Neural progenitor cell (in vitro differentiated cells): ENCODE results near the gene RAET1E. TPM values are rescaled to one million over a fixed set of nuclear protein-coding genes. Genes with fewer than 3 reads are reported as not detected.
A peak's percentile ranks its signal among the peaks of the same experiment; 100 is the strongest.

Source experiments
- DNase-seq: peaks from one replicate; pipeline ENCODE4 v3.0.0-alpha.2; 2016; ENCODE audit warnings: low spot score
- H2AFZ ChIP-seq: fragments of 200-600 bp; sonication (generic); replicated peaks from 2 replicates; pipeline ENCODE4 v1.6.1; 2016; ENCODE audit warnings: antibody characterized with exemption
- H3F3A ChIP-seq: fragments of 200-600 bp; sonication (generic); 2 replicates; pipeline ENCODE4 v1.6.1; 2016; ENCODE audit warnings: antibody characterized with exemption, low read depth
- H3K27ac ChIP-seq: fragments of 200-600 bp; sonication (generic); 2 replicates; pipeline ENCODE4 v1.5.1; 2016; ENCODE audit warnings: mild to moderate bottlenecking
- H3K27me3 ChIP-seq: fragments of 200-600 bp; sonication (generic); 2 replicates; pipeline ENCODE4 v1.6.1; 2016; ENCODE audit warnings: mild to moderate bottlenecking, moderate library complexity
- H3K36me3 ChIP-seq: fragments of 200-600 bp; sonication (generic); 2 replicates; pipeline ENCODE4 v1.5.1; 2016
- H3K4me1 ChIP-seq: fragments of 200-600 bp; sonication (generic); 2 replicates; pipeline ENCODE4 v1.6.1; 2016; ENCODE audit warnings: mixed run types
- H3K4me2 ChIP-seq: fragments of 200-600 bp; sonication (generic); 2 replicates; pipeline ENCODE4 v1.6.1; 2016
- H3K4me3 ChIP-seq: fragments of 200-600 bp; sonication (generic); 2 replicates; pipeline ENCODE4 v1.5.1; 2016
- H3K79me2 ChIP-seq: fragments of 200-600 bp; sonication (generic); 2 replicates; pipeline ENCODE4 v1.6.1; 2016; ENCODE audit warnings: low read depth
- H3K9ac ChIP-seq: fragments of 200-600 bp; sonication (generic); 2 replicates; pipeline ENCODE4 v1.6.1; 2016
- H3K9me3 ChIP-seq: fragments of 200-600 bp; sonication (generic); 2 replicates; pipeline ENCODE4 v1.5.1; 2016; ENCODE audit warnings: low read depth
- H4K20me1 ChIP-seq: fragments of 200-600 bp; sonication (generic); 2 replicates; pipeline ENCODE4 v1.6.1; 2016; ENCODE audit warnings: low read depth
- H3K27ac Mint-ChIP-seq: 3 replicates; pipeline ENCODE4 v1.8.0; 2021; ENCODE audit warnings: mixed read lengths
- H3K27me3 Mint-ChIP-seq: 2 replicates; pipeline ENCODE4 v1.8.0; 2022; ENCODE audit warnings: low read depth, mild to moderate bottlenecking, inconsistent platforms, moderate library complexity, mixed read lengths; ENCODE audit not compliant: insufficient read depth
- H3K36me3 Mint-ChIP-seq: 3 replicates; pipeline ENCODE4 v1.8.0; 2021; ENCODE audit warnings: mixed read lengths
- H3K4me1 Mint-ChIP-seq: 3 replicates; pipeline ENCODE4 v1.8.0; 2021; ENCODE audit warnings: mixed read lengths
- H3K4me3 Mint-ChIP-seq: 3 replicates; pipeline ENCODE4 v1.8.0; 2021; ENCODE audit warnings: mild to moderate bottlenecking, moderate library complexity, mixed read lengths
- H3K9me3 Mint-ChIP-seq: 3 replicates; pipeline ENCODE4 v1.8.0; 2020; ENCODE audit warnings: mixed read lengths
- EZH2 ChIP-seq: fragments of 200-600 bp; sonication (generic); IDR thresholded peaks from 2 replicates; pipeline ENCODE4 v1.6.1; 2017; ENCODE audit warnings: antibody characterized with exemption, mild to moderate bottlenecking, moderate library complexity
- EZH2phosphoT487 ChIP-seq: fragments of 200-600 bp; sonication (generic); IDR thresholded peaks from 2 replicates; pipeline ENCODE4 v1.6.1; 2017; ENCODE audit warnings: antibody characterized with exemption
- total RNA-seq: library from RNA; depleted of rRNA; stranded (reverse); fragments of >200 nt; gene quantifications from 2 replicates; pipeline ENCODE4 v1.2.3, GENCODE V29; 2015; ENCODE audit warnings: low replicate concordance
- TF ChIP-seq, protein P1 (sequence below): fragments of 200-600 bp; sonication (generic); IDR thresholded peaks from 2 replicates; pipeline ENCODE4 v1.5.1; 2017; ENCODE audit warnings: antibody characterized with exemption, mild to moderate bottlenecking

RAET1E gene
- total RNA-seq, 1 donor from 2014 or later, result not detected

DNA sequence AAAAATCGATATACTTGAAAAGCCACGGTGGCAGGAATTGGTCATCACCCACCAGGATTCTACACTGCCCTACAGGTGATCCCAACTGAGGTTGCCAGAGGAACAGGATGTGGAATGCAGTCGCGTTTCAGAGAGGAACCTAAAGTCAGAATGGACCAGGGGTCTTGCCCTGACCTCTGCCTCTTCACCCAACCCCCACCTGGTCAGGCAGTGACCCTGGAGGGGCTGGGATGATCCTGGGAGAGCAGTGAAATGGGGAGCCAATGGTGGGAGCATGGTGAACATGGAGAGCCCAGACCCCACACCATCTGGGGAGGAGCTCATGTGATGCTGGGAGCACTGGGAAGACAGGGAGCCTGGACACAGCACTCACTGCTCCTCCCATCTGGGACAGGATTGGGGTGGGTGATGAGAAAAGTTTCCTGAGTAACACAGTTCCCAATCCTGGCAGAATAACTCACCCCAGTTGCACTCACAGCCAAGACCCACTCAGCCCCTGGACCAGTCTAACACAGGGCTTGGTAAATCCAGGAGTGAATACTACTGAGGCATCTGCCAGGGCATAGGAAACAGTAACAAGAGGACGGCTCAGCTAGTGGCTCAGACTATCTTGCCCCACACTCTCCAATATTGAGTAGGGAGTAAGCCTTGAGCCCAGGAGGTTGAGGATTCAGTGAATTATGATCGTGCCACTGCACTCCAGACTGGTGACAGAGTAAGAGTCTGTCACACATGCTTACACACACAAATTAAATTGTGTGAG, 42.2 kb upstream of the RAET1E start:
- Histone ChIP-seq H3K4me1 (peaks cover 5% of the 10 kb centered on the region), H3K9me3 (no peaks in the 10 kb centered on the region), H3F3A (no peaks in the 10 kb centered on the region), H2AFZ (no peak overlapping the region), H4K20me1 (peaks cover 19% of the 10 kb centered on the region), H3K4me3 (no peak overlapping the region), H3K9ac (no peak overlapping the region), H3K27ac (no peak overlapping the region), H3K27me3 (peaks cover 95% of the 10 kb centered on the region), H3K36me3 (no peaks in the 10 kb centered on the region), H3K79me2 (no peaks in the 10 kb centered on the region), H3K4me2 (no peak overlapping the region)
- peak overlapping the region; percentile 79 for H3K4me3 Mint-ChIP-seq
- no peak for TF ChIP-seq EZH2
- TF ChIP-seq, protein P1, sequence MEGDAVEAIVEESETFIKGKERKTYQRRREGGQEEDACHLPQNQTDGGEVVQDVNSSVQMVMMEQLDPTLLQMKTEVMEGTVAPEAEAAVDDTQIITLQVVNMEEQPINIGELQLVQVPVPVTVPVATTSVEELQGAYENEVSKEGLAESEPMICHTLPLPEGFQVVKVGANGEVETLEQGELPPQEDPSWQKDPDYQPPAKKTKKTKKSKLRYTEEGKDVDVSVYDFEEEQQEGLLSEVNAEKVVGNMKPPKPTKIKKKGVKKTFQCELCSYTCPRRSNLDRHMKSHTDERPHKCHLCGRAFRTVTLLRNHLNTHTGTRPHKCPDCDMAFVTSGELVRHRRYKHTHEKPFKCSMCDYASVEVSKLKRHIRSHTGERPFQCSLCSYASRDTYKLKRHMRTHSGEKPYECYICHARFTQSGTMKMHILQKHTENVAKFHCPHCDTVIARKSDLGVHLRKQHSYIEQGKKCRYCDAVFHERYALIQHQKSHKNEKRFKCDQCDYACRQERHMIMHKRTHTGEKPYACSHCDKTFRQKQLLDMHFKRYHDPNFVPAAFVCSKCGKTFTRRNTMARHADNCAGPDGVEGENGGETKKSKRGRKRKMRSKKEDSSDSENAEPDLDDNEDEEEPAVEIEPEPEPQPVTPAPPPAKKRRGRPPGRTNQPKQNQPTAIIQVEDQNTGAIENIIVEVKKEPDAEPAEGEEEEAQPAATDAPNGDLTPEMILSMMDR, result no peak
- TF ChIP-seq EZH2phosphoT487, result no peak
- H3K36me3 Mint-ChIP-seq, result no peaks in the 10 kb centered on the region
- H3K27ac Mint-ChIP-seq, result no peak overlapping the region
- H3K27me3 Mint-ChIP-seq, result peaks cover 84% of the 10 kb centered on the region
- peaks cover 3% of the 10 kb centered on the region for H3K9me3 Mint-ChIP-seq
- no peak for DNase-seq
- H3K4me1 Mint-ChIP-seq, result peaks cover 7% of the 10 kb centered on the region

DNA sequence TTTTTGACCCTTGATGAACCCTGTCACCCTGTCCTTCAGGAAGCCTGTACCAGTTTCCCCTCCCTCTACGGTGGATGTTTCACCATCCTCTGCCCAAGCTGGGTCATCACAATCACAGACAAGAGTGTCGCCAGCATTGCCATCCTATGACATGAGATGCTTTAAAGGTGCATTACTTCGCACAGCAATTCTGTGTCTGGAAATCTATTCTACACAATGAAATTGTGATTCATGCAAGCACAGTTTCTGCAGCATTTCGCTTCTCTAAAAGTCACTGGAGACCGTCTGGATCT, 41.4 kb upstream of the RAET1E start:
- Histone ChIP-seq H3K9me3 (no peaks in the 10 kb centered on the region), H3K27me3 (peaks cover 100% of the 10 kb centered on the region), H3K36me3 (no peaks in the 10 kb centered on the region), H4K20me1 (peaks cover 19% of the 10 kb centered on the region), H3K27ac (no peak overlapping the region), H2AFZ (no peak overlapping the region), H3F3A (no peaks in the 10 kb centered on the region), H3K4me2 (no peak overlapping the region), H3K9ac (no peak overlapping the region), H3K79me2 (no peaks in the 10 kb centered on the region), H3K4me1 (peaks cover 5% of the 10 kb centered on the region), H3K4me3 (no peak overlapping the region)
- no peaks in the 10 kb centered on the region for H3K36me3 Mint-ChIP-seq
- peaks cover 3% of the 10 kb centered on the region for H3K9me3 Mint-ChIP-seq
- peak overlapping the region; percentile 51 for H3K4me3 Mint-ChIP-seq
- DNase-seq, result no peak
- no peak overlapping the region for H3K27ac Mint-ChIP-seq
- TF ChIP-seq EZH2 (no peak), EZH2phosphoT487 (no peak)
- TF ChIP-seq, protein P1, result no peak
- peaks cover 7% of the 10 kb centered on the region for H3K4me1 Mint-ChIP-seq
- peaks cover 92% of the 10 kb centered on the region for H3K27me3 Mint-ChIP-seq

DNA sequence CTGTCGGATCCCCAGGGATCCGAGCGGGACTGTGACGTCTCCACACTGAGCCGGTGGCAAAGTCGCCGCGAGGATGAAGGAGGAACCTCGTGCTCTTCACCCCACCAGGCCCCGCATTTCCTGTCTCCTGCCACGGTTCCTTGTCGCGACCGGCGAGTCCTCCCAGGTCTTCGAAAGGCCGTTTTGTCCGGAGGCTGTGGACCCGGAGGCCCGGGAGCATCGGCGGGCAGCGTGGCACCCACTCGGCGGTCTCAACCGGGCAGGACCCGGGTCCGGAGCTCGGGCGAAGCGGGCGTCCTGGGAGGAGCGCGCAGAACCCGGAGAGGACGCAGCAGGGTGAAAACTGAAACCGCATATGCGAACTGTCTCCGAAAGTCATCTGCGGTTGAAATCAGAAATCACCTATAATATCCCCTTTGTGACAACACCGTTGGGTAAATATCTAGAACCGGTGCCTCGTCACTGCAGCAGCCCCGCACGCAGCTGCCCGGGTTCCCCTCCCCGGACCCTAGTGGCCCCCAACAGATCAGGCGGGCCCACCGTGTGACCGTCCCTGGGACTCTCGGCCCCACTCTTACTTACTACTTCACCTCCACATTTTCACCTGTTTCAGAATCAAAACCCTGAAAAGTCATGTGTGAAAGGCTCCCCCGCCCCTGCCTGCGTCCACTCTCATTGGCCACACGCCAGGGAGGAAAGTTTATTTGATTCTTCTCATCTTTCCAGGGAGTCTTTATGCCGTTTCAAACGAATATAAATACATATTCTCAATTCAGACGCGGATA, 40.9 kb upstream of the RAET1E start:
- Histone ChIP-seq H3K36me3 (no peaks in the 10 kb centered on the region), H2AFZ (peak overlapping the region; percentile 77)

More for the DNA sequence above, 40.9 kb upstream of the RAET1E start:
- peaks cover 91% of the 10 kb centered on the region for H3K27me3 Mint-ChIP-seq
- Histone ChIP-seq H3K79me2 (no peaks in the 10 kb centered on the region), H3F3A (no peaks in the 10 kb centered on the region), H4K20me1 (peaks cover 19% of the 10 kb centered on the region), H3K4me3 (peak overlapping the region; percentile 30), H3K9ac (no peak overlapping the region), H3K4me1 (peaks cover 5% of the 10 kb centered on the region), H3K27me3 (peaks cover 100% of the 10 kb centered on the region), H3K4me2 (peak overlapping the region; percentile 73), H3K27ac (no peak overlapping the region), H3K9me3 (no peaks in the 10 kb centered on the region)
- H3K36me3 Mint-ChIP-seq, result no peaks in the 10 kb centered on the region
- TF ChIP-seq EZH2phosphoT487 (peak; percentile 92), EZH2 (peak; percentile 96)
- TF ChIP-seq, protein P1, result no peak
- peaks cover 7% of the 10 kb centered on the region for H3K4me1 Mint-ChIP-seq
- H3K4me3 Mint-ChIP-seq, result peak overlapping the region; percentile 51
- DNase-seq, result no peak
- no peak overlapping the region for H3K27ac Mint-ChIP-seq
- H3K9me3 Mint-ChIP-seq, result peaks cover 3% of the 10 kb centered on the region
